GM12878 (cell line): Measurements from ENCODE around the gene RADIL.

Experiments
- CBX3 ChIP-seq: fragments of 200-600 bp; sonication (generic); IDR thresholded peaks from 2 replicates; pipeline ENCODE4 v1.6.1; 2016; ENCODE audit warnings: low read depth, borderline replicate concordance
- EZH2 ChIP-seq: IDR thresholded peaks from 2 replicates; pipeline ENCODE4 v1.6.1; 2012; ENCODE audit warnings: low read depth, mild to moderate bottlenecking, control low read depth, inconsistent platforms, low read length, borderline replicate concordance; ENCODE audit not compliant: control insufficient read depth
- FOS ChIP-seq: IDR thresholded peaks from 3 replicates; pipeline ENCODE4 v1.6.1; 2011; ENCODE audit warnings: borderline replicate concordance; ENCODE audit not compliant: insufficient read length; ENCODE audit errors: extremely low read depth
- MXI1 ChIP-seq: fragments of 150-350 bp; IDR thresholded peaks from 2 replicates; pipeline ENCODE4 v1.6.1; 2011; ENCODE audit warnings: low read depth, mild to moderate bottlenecking, inconsistent platforms, low read length, improper control_type of control experiment
- POU2F2 ChIP-seq: IDR thresholded peaks from 3 replicates; pipeline ENCODE4 v1.6.1; 2011; ENCODE audit warnings: low read depth, mild to moderate bottlenecking, low read length, borderline replicate concordance
- RB1 ChIP-seq: fragments of 450-650 bp; formaldehyde crosslinking; IDR thresholded peaks from 2 replicates; pipeline ENCODE4 v1.6.1; 2017; ENCODE audit warnings: mild to moderate bottlenecking, borderline replicate concordance
- TCF3 ChIP-seq: IDR thresholded peaks from 2 replicates; pipeline ENCODE4 v1.6.1; 2012; ENCODE audit warnings: low read depth, mild to moderate bottlenecking, low read length, borderline replicate concordance; ENCODE audit not compliant: insufficient read depth
- ZSCAN29 ChIP-seq: fragments of 450-650 bp; IDR thresholded peaks from 2 replicates; pipeline ENCODE4 v1.6.1; 2017; ENCODE audit warnings: mild to moderate bottlenecking, moderate library complexity
- TF ChIP-seq, protein P1 (sequence below), 3 experiments: IDR thresholded peaks in 2 of 3; conservative IDR thresholded peaks in 1 of 3; 2 replicates each; pipeline ENCODE4 v1.5.1; 2011; ENCODE audit warnings: low read depth in 3 of 3, low read length in 3 of 3, mild to moderate bottlenecking in 3 of 3, control low read depth in 2 of 3, moderate library complexity in 2 of 3, inconsistent platforms in 1 of 3, mixed read lengths in 1 of 3; ENCODE audit not compliant: control insufficient read depth in 2 of 3, insufficient read depth in 1 of 3; ENCODE audit errors: extremely low read depth in 1 of 3
- TF ChIP-seq, protein P2 (sequence below): fragments of 450-650 bp; IDR thresholded peaks from 2 replicates; pipeline ENCODE4 v1.6.1; 2017; ENCODE audit warnings: antibody characterized with exemption, mild to moderate bottlenecking, moderate library complexity
- TF ChIP-seq, protein P3 (sequence below): IDR thresholded peaks from 2 replicates; pipeline ENCODE4 v1.6.1; 2012; ENCODE audit warnings: improper control_type of control experiment, low read depth, low read length; ENCODE audit not compliant: insufficient replicate concordance

GRCh38 chr7:4830176-4830575 is 53.3 kb downstream of the RADIL start:
- TF ChIP-seq, protein P1, sequence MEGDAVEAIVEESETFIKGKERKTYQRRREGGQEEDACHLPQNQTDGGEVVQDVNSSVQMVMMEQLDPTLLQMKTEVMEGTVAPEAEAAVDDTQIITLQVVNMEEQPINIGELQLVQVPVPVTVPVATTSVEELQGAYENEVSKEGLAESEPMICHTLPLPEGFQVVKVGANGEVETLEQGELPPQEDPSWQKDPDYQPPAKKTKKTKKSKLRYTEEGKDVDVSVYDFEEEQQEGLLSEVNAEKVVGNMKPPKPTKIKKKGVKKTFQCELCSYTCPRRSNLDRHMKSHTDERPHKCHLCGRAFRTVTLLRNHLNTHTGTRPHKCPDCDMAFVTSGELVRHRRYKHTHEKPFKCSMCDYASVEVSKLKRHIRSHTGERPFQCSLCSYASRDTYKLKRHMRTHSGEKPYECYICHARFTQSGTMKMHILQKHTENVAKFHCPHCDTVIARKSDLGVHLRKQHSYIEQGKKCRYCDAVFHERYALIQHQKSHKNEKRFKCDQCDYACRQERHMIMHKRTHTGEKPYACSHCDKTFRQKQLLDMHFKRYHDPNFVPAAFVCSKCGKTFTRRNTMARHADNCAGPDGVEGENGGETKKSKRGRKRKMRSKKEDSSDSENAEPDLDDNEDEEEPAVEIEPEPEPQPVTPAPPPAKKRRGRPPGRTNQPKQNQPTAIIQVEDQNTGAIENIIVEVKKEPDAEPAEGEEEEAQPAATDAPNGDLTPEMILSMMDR (IDR thresholded peaks at IDR 0.05 in 2 of 3, conservative IDR thresholded peaks at IDR 0.05 in 1 of 3; ENCODE audit: control insufficient read depth in 2 of 3, extremely low read depth in 1 of 3, insufficient read depth in 1 of 3, low read depth in 3 of 3, low read length in 3 of 3), result peak; percentile 87 to 98 (median 95)
- TF ChIP-seq, protein P2, sequence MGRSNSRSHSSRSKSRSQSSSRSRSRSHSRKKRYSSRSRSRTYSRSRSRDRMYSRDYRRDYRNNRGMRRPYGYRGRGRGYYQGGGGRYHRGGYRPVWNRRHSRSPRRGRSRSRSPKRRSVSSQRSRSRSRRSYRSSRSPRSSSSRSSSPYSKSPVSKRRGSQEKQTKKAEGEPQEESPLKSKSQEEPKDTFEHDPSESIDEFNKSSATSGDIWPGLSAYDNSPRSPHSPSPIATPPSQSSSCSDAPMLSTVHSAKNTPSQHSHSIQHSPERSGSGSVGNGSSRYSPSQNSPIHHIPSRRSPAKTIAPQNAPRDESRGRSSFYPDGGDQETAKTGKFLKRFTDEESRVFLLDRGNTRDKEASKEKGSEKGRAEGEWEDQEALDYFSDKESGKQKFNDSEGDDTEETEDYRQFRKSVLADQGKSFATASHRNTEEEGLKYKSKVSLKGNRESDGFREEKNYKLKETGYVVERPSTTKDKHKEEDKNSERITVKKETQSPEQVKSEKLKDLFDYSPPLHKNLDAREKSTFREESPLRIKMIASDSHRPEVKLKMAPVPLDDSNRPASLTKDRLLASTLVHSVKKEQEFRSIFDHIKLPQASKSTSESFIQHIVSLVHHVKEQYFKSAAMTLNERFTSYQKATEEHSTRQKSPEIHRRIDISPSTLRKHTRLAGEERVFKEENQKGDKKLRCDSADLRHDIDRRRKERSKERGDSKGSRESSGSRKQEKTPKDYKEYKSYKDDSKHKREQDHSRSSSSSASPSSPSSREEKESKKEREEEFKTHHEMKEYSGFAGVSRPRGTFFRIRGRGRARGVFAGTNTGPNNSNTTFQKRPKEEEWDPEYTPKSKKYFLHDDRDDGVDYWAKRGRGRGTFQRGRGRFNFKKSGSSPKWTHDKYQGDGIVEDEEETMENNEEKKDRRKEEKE, result no peak
- TF ChIP-seq MXI1, result no peak
- TF ChIP-seq ZSCAN29, result no peak
- no peak for TF ChIP-seq RB1
- TF ChIP-seq TCF3, result no peak
- no peak for TF ChIP-seq CBX3
- TF ChIP-seq FOS, result no peak
- TF ChIP-seq, protein P3, sequence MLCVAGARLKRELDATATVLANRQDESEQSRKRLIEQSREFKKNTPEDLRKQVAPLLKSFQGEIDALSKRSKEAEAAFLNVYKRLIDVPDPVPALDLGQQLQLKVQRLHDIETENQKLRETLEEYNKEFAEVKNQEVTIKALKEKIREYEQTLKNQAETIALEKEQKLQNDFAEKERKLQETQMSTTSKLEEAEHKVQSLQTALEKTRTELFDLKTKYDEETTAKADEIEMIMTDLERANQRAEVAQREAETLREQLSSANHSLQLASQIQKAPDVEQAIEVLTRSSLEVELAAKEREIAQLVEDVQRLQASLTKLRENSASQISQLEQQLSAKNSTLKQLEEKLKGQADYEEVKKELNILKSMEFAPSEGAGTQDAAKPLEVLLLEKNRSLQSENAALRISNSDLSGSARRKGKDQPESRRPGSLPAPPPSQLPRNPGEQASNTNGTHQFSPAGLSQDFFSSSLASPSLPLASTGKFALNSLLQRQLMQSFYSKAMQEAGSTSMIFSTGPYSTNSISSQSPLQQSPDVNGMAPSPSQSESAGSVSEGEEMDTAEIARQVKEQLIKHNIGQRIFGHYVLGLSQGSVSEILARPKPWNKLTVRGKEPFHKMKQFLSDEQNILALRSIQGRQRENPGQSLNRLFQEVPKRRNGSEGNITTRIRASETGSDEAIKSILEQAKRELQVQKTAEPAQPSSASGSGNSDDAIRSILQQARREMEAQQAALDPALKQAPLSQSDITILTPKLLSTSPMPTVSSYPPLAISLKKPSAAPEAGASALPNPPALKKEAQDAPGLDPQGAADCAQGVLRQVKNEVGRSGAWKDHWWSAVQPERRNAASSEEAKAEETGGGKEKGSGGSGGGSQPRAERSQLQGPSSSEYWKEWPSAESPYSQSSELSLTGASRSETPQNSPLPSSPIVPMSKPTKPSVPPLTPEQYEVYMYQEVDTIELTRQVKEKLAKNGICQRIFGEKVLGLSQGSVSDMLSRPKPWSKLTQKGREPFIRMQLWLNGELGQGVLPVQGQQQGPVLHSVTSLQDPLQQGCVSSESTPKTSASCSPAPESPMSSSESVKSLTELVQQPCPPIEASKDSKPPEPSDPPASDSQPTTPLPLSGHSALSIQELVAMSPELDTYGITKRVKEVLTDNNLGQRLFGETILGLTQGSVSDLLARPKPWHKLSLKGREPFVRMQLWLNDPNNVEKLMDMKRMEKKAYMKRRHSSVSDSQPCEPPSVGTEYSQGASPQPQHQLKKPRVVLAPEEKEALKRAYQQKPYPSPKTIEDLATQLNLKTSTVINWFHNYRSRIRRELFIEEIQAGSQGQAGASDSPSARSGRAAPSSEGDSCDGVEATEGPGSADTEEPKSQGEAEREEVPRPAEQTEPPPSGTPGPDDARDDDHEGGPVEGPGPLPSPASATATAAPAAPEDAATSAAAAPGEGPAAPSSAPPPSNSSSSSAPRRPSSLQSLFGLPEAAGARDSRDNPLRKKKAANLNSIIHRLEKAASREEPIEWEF, result no peak
- TF ChIP-seq EZH2, result no peak
- TF ChIP-seq POU2F2, result no peak
